ENCODE measurements around the gene SEC24D. TPM values are rescaled to one million over a fixed set of nuclear protein-coding genes. Genes with fewer than 3 reads are reported as not detected.

The SEC24D gene
- total and polyA plus RNA-seq, 2 experiments from 2014 or later = 23.9 to 58.6 TPM

- no peaks in the 10 kb centered on the region for H3K9me3 ChIP-seq (ENCODE audit: low read depth)
- H3K27me3 ChIP-seq = no peaks in the 10 kb centered on the region
- no peak for TF ChIP-seq CTCF (IDR thresholded peaks at IDR 0.05; ENCODE audit: low read depth, low read length)
- no peak overlapping the region for H3K27ac ChIP-seq
- H3K4me1 ChIP-seq (ENCODE audit: low read depth) = no peaks in the 10 kb centered on the region
- no peak overlapping the region for H3K4me3 ChIP-seq
- H3K36me3 ChIP-seq = peaks cover 37% of the 10 kb centered on the region
- DNase-seq (ENCODE audit: low read depth in 1 of 2, low spot score in 1 of 2) = no peak
Observed at GRCh38 chr4:118723369-118723768, 112.6 kb downstream of the SEC24D start.

- no peaks in the 10 kb centered on the region for H3K27me3 ChIP-seq
- no peak for DNase-seq (ENCODE audit: low read depth in 1 of 2, low spot score in 1 of 2)
- H3K9me3 ChIP-seq (ENCODE audit: low read depth) = no peaks in the 10 kb centered on the region
- no peaks in the 10 kb centered on the region for H3K4me1 ChIP-seq (ENCODE audit: low read depth)
- no peak overlapping the region for H3K27ac ChIP-seq
- H3K4me3 ChIP-seq = no peak overlapping the region
- peaks cover 22% of the 10 kb centered on the region for H3K36me3 ChIP-seq
- no peak for TF ChIP-seq CTCF (IDR thresholded peaks at IDR 0.05; ENCODE audit: low read depth, low read length)
Observed at GRCh38 chr4:118721752-118722151, 114.2 kb downstream of the SEC24D start.

GRCh38 chr4:118718511-118719170 is 117.3 kb downstream of the SEC24D start:
- no peaks in the 10 kb centered on the region for H3K9me3 ChIP-seq (ENCODE audit: low read depth)
- H3K4me3 ChIP-seq = no peak overlapping the region
- TF ChIP-seq CTCF (IDR thresholded peaks at IDR 0.05; ENCODE audit: low read depth, low read length) = no peak
- H3K27me3 ChIP-seq = no peaks in the 10 kb centered on the region
- H3K36me3 ChIP-seq = peaks cover 15% of the 10 kb centered on the region
- DNase-seq (ENCODE audit: low read depth in 1 of 2, low spot score in 1 of 2) = no peak
- H3K4me1 ChIP-seq (ENCODE audit: low read depth) = no peaks in the 10 kb centered on the region
- H3K27ac ChIP-seq = no peak overlapping the region

GRCh38 chr4:118716304-118716703 is 119.6 kb downstream of the SEC24D start:
- Histone ChIP-seq H3K4me1 (ENCODE audit: low read depth) (no peaks in the 10 kb centered on the region), H3K36me3 (peaks cover 2% of the 10 kb centered on the region), H3K4me3 (no peak overlapping the region), H3K27ac (no peak overlapping the region), H3K9me3 (ENCODE audit: low read depth) (no peaks in the 10 kb centered on the region), H3K27me3 (no peaks in the 10 kb centered on the region)
- TF ChIP-seq CTCF (IDR thresholded peaks at IDR 0.05; ENCODE audit: low read depth, low read length) = no peak
- DNase-seq (ENCODE audit: low read depth in 1 of 2, low spot score in 1 of 2) = no peak

GRCh38 chr4:118714682-118715081 is 121.2 kb downstream of the SEC24D start:
- no peak overlapping the region for H3K27ac ChIP-seq
- H3K36me3 ChIP-seq = peaks cover 14% of the 10 kb centered on the region
- no peak overlapping the region for H3K4me3 ChIP-seq
- no peaks in the 10 kb centered on the region for H3K9me3 ChIP-seq (ENCODE audit: low read depth)
- no peak for TF ChIP-seq CTCF (IDR thresholded peaks at IDR 0.05; ENCODE audit: low read depth, low read length)
- DNase-seq (ENCODE audit: low read depth in 1 of 2, low spot score in 1 of 2) = no peak
- no peaks in the 10 kb centered on the region for H3K27me3 ChIP-seq
- no peaks in the 10 kb centered on the region for H3K4me1 ChIP-seq (ENCODE audit: low read depth)

All from cardiac muscle cell (in vitro differentiated cells and primary cell).